GM12891 (cell line): Measurements from ENCODE around the gene SCUBE1.
A peak's percentile ranks its signal among the peaks of the same experiment; 100 is the strongest.

Experiments used
- DNase-seq: peaks from one replicate; pipeline ENCODE4 v3.0.0; 2011; ENCODE audit warnings: low spot score; ENCODE audit not compliant: insufficient read length
- FAIRE-seq: peaks from 2 replicates; lab custom pipeline; 2011; peaks lifted over from hg19 to GRCh38; lab: Jason Lieb, UNC
- PAX5 ChIP-seq: IDR thresholded peaks from 2 replicates; pipeline ENCODE4 v1.6.1; 2011; ENCODE audit warnings: low read length, moderate library complexity, mild to moderate bottlenecking; ENCODE audit not compliant: insufficient read depth, severe bottlenecking
- POLR2A ChIP-seq: IDR thresholded peaks from 2 replicates; pipeline ENCODE4 v1.6.1; 2011; ENCODE audit warnings: low read depth, low read length, control low read depth
- POLR2AphosphoS5 ChIP-seq: IDR thresholded peaks from 2 replicates; pipeline ENCODE4 v1.6.1; 2011; ENCODE audit warnings: low read depth, low read length, control low read depth
- POU2F2 ChIP-seq: IDR thresholded peaks from 2 replicates; pipeline ENCODE4 v1.6.1; 2011; ENCODE audit warnings: low read depth, mild to moderate bottlenecking, control low read depth, low read length, moderate library complexity
- SPI1 ChIP-seq: IDR thresholded peaks from 2 replicates; pipeline ENCODE4 v1.6.1; 2011; ENCODE audit warnings: low read depth, low read length, control low read depth
- TAF1 ChIP-seq: IDR thresholded peaks from 2 replicates; pipeline ENCODE4 v1.6.1; 2011; ENCODE audit warnings: low read depth, low read length, control low read depth

SCUBE1 gene

GRCh38 chr22:43159484-43160178 lies 183.5 kb downstream of the SCUBE1 start:
- DNase-seq = no peak
- no peak for FAIRE-seq
- TF ChIP-seq SPI1 = no peak

DNA sequence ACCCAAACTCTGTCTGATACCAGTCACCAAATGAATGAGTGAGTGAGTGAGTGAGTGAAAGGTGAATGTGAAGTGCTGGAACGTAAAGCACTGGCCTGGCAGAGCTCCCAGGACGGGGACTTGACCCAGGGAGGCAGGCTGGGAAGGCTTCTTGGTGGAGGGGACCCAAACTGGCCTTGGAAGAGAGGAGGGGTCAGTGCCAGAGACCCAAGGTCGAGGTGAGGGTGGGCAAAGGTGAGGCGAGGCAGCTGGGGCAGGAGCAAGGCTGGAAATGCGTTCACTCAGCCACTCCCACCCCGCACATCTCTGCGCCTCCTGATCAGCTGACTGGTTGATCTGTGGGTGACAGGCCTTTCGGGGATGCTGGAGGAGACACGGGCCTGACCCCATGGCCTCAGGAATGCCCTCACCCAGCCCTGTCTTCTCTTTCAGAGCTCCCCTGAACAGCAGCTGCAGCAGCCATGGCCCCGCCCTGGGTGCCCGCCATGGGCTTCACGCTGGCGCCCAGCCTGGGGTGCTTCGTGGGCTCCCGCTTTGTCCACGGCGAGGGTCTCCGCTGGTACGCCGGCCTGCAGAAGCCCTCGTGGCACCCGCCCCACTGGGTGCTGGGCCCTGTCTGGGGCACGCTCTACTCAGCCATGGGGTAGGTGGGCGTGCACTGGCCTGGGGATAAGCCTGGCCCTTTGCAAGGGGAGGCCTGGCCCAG lies 184.2 kb downstream of the SCUBE1 start:
- FAIRE-seq (no peak), DNase-seq (no peak)
- TF ChIP-seq POLR2A (no peak), SPI1 (no peak), POU2F2 (no peak)

GRCh38 chr22:43157874-43158546 lies 185.2 kb downstream of the SCUBE1 start:
- DNase-seq (no peak), FAIRE-seq (no peak)

DNA sequence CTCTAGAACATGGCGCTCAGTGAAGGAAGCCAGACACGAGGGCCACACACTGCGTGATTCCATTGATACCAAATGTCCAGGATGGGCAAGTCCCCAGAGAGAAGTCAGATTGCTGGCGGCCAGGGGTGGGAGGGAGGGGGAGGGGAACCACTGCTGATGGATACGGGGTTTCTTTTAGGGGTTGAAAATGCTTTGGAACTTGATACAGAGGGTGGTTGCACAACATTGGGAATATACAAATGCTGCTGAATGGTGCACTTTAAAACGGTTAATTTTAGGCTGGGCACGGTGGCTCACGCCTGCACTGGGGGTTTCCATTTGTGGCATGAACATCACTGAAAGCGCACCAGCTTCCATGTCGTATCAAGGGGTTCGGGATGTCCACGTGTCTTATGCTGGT lies 186.8 kb downstream of the SCUBE1 start:
- TF ChIP-seq POLR2AphosphoS5 = no peak
- TF ChIP-seq TAF1 = no peak
- no peak for TF ChIP-seq POU2F2
- no peak for TF ChIP-seq POLR2A
- no peak for TF ChIP-seq SPI1
- TF ChIP-seq PAX5 = no peak
- FAIRE-seq (no peak), DNase-seq (no peak)

More at GRCh38 chr22:43157874-43158546, 185.2 kb downstream of the SCUBE1 start:
- TF ChIP-seq POLR2AphosphoS5 (no peak), POU2F2 (no peak), TAF1 (no peak), PAX5 (no peak), SPI1 (no peak), POLR2A (no peak)

GRCh38 chr22:43155789-43156188 lies 187.4 kb downstream of the SCUBE1 start:
- TF ChIP-seq POLR2AphosphoS5 (no peak), SPI1 (no peak)
- no peak for FAIRE-seq
- no peak for DNase-seq

GRCh38 chr22:43154887-43155536 lies 188.2 kb downstream of the SCUBE1 start:
- DNase-seq = no peak
- TF ChIP-seq TAF1 (no peak), PAX5 (no peak), SPI1 (no peak), POLR2A (no peak), POLR2AphosphoS5 (no peak), POU2F2 (no peak)
- no peak for FAIRE-seq

DNA sequence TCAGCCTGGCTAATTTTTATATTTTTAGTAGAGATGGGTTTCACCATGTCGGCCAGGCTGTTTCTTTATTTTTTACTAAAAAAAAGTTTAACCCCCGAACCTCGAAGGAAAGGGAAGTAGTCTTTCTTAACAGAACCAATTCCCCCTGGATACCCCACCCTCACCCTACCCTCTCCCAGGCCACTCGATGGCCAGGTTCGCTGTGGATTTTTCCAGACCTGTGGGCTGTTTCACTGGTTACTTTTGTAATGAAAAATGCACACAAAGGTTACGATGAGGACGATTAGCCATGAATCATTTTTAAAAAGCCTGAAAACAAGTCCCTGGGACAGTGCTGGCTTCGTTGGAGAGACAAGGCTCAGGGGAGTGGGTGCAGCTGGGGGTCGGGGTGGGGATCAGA lies 189.3 kb downstream of the SCUBE1 start:
- no peak for FAIRE-seq
- TF ChIP-seq TAF1 (no peak), SPI1 (no peak), POLR2AphosphoS5 (no peak), POU2F2 (no peak), POLR2A (no peak), PAX5 (no peak)
- DNase-seq = no peak

GRCh38 chr22:43152357-43153071 lies 190.7 kb downstream of the SCUBE1 start:
- FAIRE-seq (peak; percentile 90), DNase-seq (no peak)
- TF ChIP-seq POU2F2 = no peak
- TF ChIP-seq POLR2A = no peak
- TF ChIP-seq TAF1 = no peak
- TF ChIP-seq SPI1 = no peak

GRCh38 chr22:43152003-43152356 lies 191.2 kb downstream of the SCUBE1 start:
- TF ChIP-seq POLR2AphosphoS5 (no peak), POLR2A (no peak), PAX5 (no peak), TAF1 (no peak), SPI1 (no peak), POU2F2 (no peak)
- DNase-seq = no peak
- peak; percentile 38 for FAIRE-seq
